Measurements from ENCODE around the gene CNRIP1.

Gene CNRIP1

GRCh38 chr2:68250196-68250595 lies 69.6 kb downstream of the CNRIP1 start:
- DNase-seq: no peak

- no peak for DNase-seq
These were observed 70.9 kb downstream of the CNRIP1 start for GRCh38 chr2:68248806-68249205.

- no peak for DNase-seq
These were observed 71.4 kb downstream of the CNRIP1 start for GRCh38 chr2:68248361-68248760.

GRCh38 chr2:68246396-68246795 lies 73.4 kb downstream of the CNRIP1 start:
- DNase-seq: no peak

- no peak for DNase-seq
These were observed 74.1 kb downstream of the CNRIP1 start for GRCh38 chr2:68245672-68246071.

GRCh38 chr2:68245066-68245465 lies 74.7 kb downstream of the CNRIP1 start:
- DNase-seq: no peak

- no peak for DNase-seq
These were observed 75.3 kb downstream of the CNRIP1 start for GRCh38 chr2:68244456-68244855.

All from NCI-H2029 treated with DMSO at 0.1 percent for 48 hours (cell line).